ENCODE results near the gene CD63.
"Not testable (repeated sequence)": the region's sequence is repeated elsewhere in the genome, so short reads cannot be mapped to it uniquely, and the experiment has no call there.

The CD63 gene

GRCh38 chr12:55760663-55761062, 31.9 kb upstream of the CD63 start:
- TF ChIP-seq, protein P1, sequence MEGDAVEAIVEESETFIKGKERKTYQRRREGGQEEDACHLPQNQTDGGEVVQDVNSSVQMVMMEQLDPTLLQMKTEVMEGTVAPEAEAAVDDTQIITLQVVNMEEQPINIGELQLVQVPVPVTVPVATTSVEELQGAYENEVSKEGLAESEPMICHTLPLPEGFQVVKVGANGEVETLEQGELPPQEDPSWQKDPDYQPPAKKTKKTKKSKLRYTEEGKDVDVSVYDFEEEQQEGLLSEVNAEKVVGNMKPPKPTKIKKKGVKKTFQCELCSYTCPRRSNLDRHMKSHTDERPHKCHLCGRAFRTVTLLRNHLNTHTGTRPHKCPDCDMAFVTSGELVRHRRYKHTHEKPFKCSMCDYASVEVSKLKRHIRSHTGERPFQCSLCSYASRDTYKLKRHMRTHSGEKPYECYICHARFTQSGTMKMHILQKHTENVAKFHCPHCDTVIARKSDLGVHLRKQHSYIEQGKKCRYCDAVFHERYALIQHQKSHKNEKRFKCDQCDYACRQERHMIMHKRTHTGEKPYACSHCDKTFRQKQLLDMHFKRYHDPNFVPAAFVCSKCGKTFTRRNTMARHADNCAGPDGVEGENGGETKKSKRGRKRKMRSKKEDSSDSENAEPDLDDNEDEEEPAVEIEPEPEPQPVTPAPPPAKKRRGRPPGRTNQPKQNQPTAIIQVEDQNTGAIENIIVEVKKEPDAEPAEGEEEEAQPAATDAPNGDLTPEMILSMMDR (IDR thresholded peaks at IDR 0.05; ENCODE audit: low read depth, low read length, missing control alignments), result no peak
- no peak overlapping the region for H3K4me3 ChIP-seq (replicated peaks; ENCODE audit: low read depth, low read length)
- DNase-seq (ENCODE audit: extremely low read depth, low read depth), result no peak

GRCh38 chr12:55758575-55758974, 29.8 kb upstream of the CD63 start:
- not testable (repeated sequence) for DNase-seq (ENCODE audit: extremely low read depth, low read depth); H3K4me3 ChIP-seq (replicated peaks; ENCODE audit: low read depth, low read length)

- DNase-seq (ENCODE audit: extremely low read depth, low read depth), result no peak
- no peak overlapping the region for H3K4me3 ChIP-seq (replicated peaks; ENCODE audit: low read depth, low read length)
- TF ChIP-seq, protein P1 (IDR thresholded peaks at IDR 0.05; ENCODE audit: low read depth, low read length, missing control alignments), result no peak
These were observed 28.9 kb upstream of the CD63 start for GRCh38 chr12:55757701-55758100.

DNA sequence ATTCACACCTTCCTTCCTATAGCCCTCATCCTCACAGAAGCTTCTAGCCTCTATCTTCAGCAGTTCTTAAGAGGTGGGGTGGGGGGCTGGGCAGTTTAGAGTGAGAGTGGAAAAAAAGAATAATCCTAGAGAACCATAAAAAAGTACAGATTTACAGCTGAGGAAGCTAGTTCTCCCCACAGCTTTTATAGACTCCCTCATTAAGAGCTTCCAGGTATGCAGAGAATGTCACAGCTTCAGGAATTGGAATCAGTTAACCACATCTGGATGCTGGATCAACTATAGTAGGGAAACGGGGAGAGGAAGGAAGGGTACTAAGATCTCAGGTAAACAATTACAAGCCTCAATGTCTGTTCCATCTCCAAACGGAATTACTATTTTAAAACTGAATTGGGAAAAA, 26.4 kb upstream of the CD63 start:
- DNase-seq (ENCODE audit: extremely low read depth, low read depth), result no peak
- TF ChIP-seq, protein P1 (IDR thresholded peaks at IDR 0.05; ENCODE audit: low read depth, low read length, missing control alignments), result no peak
- no peak overlapping the region for H3K4me3 ChIP-seq (replicated peaks; ENCODE audit: low read depth, low read length)

- DNase-seq (ENCODE audit: extremely low read depth, low read depth), result no peak
- TF ChIP-seq, protein P1 (IDR thresholded peaks at IDR 0.05; ENCODE audit: low read depth, low read length, missing control alignments), result no peak
- H3K4me3 ChIP-seq (replicated peaks; ENCODE audit: low read depth, low read length), result no peak overlapping the region
These were observed 19.6 kb upstream of the CD63 start for GRCh38 chr12:55748230-55748993.

DNA sequence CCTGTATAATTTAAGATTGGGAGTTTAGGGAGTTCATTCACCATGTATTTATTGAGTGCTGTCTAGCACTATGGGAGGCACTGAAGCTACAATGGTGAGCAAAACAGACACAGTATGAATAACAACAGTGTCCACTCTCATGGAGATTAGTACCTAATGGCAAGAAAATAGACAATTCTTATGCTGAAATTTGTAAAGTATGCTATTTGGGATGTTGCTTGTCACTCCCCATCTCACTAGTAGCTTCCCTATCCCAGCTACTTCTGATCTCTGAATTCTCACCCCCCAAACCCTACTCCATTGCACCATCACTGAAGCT, 18.1 kb upstream of the CD63 start:
- DNase-seq (ENCODE audit: extremely low read depth, low read depth), result no peak
- no peak overlapping the region for H3K4me3 ChIP-seq (replicated peaks; ENCODE audit: low read depth, low read length)
- TF ChIP-seq, protein P1 (IDR thresholded peaks at IDR 0.05; ENCODE audit: low read depth, low read length, missing control alignments), result no peak

GRCh38 chr12:55746174-55746912, 17.5 kb upstream of the CD63 start:
- TF ChIP-seq, protein P1 (IDR thresholded peaks at IDR 0.05; ENCODE audit: low read depth, low read length, missing control alignments), result no peak
- peak overlapping the region; percentile 77; the same call in 1 of the 2 replicates for H3K4me3 ChIP-seq (replicated peaks; ENCODE audit: low read depth, low read length)
- no peak for DNase-seq (ENCODE audit: extremely low read depth, low read depth)
